Neural progenitor cell (in vitro differentiated cells): ENCODE data around the gene UCP3.

ENCODE experiments used
- EZH2 ChIP-seq: fragments of 200-600 bp; sonication (generic); IDR thresholded peaks from 2 replicates; pipeline ENCODE4 v1.6.1; 2017; ENCODE audit warnings: antibody characterized with exemption, mild to moderate bottlenecking, moderate library complexity
- EZH2phosphoT487 ChIP-seq: fragments of 200-600 bp; sonication (generic); IDR thresholded peaks from 2 replicates; pipeline ENCODE4 v1.6.1; 2017; ENCODE audit warnings: antibody characterized with exemption
- TF ChIP-seq, protein P1 (sequence below): fragments of 200-600 bp; sonication (generic); IDR thresholded peaks from 2 replicates; pipeline ENCODE4 v1.5.1; 2017; ENCODE audit warnings: antibody characterized with exemption, mild to moderate bottlenecking

DNA sequence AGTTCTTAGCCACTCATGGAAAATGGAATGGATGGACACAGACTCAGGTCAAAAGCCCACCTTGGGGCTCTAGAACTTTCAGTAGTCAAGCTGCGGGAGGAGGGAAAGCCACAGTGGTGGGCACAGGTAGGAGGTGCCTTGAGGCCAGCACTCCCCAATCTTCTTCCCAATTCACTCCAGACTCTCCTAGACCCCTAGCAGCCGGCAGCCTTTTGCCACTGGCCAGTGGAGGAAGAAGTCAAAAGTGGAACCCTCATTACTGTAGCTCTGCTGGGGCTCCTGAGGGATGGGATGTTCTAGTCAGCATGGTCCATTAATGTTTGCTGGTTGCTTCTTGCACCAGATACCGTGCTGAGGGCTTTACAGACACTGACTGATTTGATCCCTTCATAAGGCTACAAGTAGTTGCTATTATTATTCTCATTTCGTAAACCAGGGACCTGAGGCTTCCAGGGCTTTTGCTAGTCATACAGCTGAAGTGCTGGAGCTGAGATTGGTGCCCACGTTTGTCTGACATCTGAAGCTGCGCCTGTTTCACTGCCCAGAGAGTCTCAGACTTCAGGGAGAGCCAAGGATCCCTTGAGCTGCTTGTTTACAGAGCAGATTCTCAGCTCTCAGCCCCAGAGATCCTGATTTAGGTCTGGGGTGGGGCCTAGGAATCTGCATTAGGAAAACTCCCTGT, 1.1 kb downstream of the UCP3 start:
- TF ChIP-seq EZH2, result no peak
- TF ChIP-seq, protein P1, sequence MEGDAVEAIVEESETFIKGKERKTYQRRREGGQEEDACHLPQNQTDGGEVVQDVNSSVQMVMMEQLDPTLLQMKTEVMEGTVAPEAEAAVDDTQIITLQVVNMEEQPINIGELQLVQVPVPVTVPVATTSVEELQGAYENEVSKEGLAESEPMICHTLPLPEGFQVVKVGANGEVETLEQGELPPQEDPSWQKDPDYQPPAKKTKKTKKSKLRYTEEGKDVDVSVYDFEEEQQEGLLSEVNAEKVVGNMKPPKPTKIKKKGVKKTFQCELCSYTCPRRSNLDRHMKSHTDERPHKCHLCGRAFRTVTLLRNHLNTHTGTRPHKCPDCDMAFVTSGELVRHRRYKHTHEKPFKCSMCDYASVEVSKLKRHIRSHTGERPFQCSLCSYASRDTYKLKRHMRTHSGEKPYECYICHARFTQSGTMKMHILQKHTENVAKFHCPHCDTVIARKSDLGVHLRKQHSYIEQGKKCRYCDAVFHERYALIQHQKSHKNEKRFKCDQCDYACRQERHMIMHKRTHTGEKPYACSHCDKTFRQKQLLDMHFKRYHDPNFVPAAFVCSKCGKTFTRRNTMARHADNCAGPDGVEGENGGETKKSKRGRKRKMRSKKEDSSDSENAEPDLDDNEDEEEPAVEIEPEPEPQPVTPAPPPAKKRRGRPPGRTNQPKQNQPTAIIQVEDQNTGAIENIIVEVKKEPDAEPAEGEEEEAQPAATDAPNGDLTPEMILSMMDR, result no peak
- TF ChIP-seq EZH2phosphoT487, result no peak
